GOT3 (cell line): ENCODE data around the gene RNF6.
"Not testable (repeated sequence)": the region's sequence is repeated elsewhere in the genome, so short reads cannot be mapped to it uniquely, and the experiment has no call there.

Experiments used
- DNase-seq: peaks from one replicate; lab custom pipeline; 2025; ENCODE audit warnings: mixed read lengths; lab: John Stamatoyannopoulos, UW

The RNF6 gene

DNA sequence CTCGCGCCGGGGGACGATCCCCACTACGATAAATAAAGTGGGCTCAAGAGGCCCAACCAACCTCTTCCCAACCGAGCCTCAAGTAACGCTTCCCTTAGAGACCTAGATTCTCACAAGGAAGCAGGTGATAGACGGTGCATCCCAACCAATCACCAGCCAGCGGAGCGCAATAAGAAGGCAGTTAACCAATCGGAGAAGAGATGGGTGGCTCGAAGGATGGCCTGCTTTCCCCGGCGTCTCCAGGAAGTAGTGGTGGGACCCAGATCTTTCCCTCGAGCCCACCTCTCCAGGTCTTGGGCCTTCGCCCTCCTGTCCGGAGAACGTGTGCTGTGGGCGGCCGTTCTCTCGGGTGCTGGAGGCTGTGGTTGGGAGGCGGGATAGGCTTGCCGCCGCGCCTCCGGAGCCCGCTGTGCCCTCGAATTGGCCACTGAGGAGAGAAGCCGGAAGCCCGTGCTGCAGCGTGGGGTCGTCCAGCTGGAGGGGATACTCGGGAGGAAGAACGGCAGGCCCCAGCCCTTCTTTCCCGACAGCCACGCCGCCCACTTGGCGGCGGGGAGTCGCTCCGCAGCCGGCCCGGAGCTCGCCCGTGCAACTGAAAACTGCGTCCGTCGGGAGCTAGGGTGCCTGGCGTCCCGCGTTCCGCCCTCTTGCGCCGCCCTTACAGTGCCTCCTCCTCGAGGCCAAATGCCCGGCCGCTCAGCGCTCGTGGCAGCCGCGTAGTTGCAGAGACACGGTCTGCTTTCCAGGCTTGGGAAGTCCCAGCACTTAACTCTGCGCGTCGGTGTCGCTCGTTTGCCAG, at the start of gene RNF6:
Gene RNF6 (minus strand): TSS at position 594 of the 799 bp plus-strand sequence. CDS start 2,665 bp downstream, outside the sequence.
- peak; percentile 67 for DNase-seq

DNA sequence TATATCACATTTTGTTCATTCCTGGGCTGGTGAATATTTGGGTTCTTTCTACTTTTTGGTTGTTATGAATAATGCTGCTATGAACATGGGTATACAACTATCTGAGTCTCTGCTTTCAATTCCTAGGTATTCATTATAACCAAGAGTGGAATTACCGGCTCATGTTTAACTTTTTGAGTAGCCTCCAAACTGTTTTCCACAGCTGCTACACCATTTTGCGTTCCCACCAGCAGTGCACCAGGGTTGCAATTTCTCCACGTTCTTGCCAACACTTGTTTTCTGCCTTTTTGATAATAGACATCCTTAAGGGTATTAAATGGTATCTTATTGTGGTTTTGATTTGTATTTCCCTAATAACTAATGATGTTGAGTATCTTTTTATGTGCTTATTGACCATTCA, 48.6 kb upstream of the RNF6 start:
- no peak for DNase-seq

DNA sequence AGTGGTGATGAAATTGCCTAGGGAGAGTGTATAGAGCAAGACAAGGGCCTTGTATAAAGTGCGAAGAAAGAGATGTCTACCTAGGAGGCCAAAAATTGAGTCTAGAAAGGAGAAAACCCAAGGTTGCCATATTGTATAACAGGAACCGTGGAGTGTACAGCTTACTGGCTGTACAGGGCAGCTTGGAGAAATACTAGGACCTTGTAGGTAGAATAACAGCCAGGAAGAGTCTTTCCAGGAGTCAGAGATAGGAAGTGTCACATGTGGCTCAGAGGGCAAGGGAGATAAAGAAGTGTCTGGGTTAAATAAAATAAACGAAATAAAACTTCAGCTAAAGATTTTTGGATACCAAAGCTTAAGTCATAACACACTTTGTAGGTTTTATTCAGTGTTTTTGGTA, 44.2 kb upstream of the RNF6 start:
- DNase-seq = no peak

DNA sequence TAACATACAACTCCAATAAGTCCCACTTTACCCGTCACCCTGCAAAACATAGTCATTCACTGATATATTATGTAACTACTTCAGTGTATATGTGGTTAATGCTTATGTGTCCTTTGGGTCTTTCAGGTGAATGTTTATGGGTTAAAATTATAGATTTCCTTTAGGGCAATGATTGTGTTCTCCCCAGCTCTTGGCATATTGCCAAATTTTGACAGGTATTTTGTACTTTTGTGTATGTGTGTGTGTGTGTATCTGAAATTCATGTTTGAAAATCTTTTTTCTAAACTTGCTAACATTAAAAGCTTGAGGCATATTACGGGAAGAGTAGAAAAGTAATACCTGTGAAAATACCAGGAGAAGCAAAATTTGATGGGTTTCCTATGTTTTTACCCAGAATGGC, 40.0 kb upstream of the RNF6 start:
- DNase-seq = no peak

DNA sequence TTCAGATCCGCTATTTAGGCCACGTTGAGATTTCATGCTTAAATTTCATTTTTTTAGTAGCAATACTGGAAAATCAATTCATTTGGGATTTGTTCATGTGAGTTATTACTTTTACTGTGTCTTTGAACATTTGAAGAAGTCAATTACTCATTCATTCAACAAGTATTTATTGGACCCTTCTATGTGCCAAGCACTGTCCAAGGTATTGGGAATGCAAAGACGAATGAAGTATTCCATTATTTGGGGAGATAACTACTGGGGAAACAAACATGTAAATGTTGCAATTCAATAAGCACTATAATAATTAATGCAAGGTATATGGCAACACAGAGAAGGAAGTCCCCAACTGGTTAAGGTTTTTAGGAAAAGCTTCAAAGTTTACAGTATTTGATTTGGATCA, 37.5 kb upstream of the RNF6 start:
- no peak for DNase-seq

DNA sequence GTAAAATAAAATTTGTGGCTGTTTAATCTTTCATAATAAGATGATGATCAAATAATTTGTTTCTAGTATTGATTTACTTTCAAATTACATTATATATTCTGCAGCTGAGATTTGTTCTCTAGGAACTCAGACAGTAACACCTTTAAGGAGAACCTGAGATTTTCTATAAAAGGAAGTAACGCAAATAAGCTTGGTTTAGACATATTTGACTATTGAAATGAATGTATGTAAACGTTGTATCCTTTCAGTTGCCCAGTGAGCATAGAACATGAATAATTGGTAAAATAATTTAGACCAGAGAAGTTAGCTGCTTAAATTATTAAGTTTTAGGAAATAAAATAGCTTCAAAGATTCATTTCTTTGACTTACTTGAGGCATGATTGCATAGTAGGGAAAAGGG, 34.9 kb upstream of the RNF6 start:
- no peak for DNase-seq

DNA sequence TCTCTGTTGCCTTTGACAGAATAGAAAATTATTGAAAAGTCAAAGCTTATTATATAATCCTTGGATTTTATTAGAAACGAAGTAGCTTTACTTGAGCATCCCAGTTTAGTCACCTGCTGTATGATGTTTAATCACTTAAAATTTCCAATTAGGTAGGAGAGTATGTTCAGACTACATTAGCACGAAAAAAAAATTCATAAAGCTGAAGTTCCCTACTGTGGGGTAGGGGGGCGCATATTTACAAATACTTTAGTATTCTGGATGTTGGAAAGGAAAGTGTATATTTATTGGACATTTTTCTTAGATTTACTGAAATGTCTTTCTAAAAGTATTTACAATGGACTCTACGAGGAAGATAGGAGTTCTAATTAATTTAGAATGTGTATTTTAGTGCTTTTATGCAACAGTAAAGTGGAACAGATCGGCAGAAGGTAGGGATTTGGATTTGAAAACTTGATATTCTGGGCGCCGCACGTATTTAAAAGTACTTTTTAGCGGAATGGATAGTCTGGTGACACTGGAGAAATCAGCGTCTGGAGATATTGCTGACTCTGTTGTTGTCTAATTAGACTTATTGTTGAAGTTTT, 33.7 kb upstream of the RNF6 start:
- no peak for DNase-seq

DNA sequence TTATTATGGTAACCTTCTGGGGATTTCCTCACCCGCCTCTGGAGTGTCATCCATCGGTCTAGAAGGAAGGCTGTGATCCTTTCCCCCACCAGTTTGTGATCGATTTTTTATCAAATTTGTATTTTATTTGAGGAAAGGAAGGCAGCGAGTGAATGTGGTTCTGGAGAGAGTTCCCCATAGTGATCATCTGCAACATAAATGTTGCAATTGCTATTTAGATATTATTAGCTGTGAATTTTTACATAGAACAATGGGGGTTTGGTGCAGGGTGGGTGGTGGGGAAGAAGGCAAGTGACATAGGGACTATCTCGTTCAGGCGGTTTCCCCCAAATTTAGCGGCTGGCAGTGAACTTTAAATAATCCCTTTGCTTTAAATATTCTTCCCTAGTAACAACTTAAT, 33.0 kb upstream of the RNF6 start:
- DNase-seq = no peak

DNA sequence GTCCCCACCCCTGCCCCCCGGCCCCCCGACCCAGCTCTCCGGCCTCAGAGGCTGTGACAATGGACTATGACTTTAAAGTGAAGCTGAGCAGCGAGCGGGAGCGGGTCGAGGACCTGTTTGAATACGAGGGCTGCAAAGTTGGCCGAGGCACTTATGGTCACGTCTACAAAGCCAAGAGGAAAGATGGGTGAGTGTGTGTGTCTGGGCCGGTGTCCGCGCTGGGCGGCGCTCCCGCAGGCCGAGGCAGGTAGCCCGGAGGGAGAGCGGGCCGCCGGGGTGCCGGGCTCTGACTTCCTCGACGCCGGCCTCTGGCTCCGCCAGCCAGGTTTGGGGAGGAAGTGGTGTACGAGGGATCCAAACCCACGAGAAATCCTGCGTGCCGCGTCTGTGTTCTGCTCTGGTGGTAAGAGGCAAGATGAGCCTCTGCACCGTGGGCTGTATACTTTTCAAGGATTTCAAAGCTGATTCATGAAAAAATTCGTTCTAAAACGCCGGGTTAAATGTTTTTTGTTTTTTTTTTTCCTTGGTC, 32.5 kb upstream of the RNF6 start:
- DNase-seq = no peak

DNA sequence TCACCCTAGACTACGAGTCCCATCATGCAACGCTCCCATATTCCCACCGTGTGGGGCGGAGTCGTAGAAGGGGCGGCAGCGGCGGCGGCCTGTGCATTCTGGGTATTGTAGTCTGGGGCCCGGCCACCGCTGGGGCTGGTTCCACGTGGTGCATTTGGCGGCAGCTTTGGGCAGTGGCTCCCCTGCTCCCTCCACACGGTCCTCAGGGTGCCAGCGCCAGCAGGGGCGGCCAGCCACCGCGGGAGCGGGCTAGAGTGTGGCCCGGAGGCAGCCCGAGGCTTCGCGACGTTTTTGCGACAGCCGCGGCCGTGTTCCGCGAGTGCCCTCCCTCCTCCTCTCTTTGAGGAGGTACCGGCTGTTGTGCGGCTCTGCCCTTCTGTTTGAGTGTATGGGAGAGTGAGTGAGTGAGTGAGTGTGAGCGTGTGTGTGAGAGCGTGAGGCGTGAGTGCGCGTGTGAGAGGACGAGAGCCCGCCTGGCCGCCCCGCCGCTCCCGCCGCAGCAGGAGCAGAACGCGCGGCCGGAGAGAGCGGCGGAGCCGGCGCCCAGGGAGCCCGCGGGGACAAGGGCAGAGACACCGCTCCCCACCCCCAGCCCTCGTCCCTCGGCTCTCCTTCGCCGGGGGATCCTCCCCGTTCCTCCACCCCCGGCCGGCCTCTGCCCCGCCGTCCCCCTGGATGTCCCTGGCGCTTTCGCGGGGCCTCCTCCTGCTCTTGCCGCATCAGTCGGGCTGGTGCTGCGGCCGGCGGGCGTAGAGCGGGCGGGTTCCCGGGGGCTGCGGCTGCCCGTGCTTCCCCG, 31.9 kb upstream of the RNF6 start, which contains the start of gene CDK8:
Gene CDK8 (plus strand): TSS at position 343 of the 796 bp plus-strand sequence. CDS start 513 bp downstream, outside the sequence.
- peak; percentile 80 for DNase-seq

DNA sequence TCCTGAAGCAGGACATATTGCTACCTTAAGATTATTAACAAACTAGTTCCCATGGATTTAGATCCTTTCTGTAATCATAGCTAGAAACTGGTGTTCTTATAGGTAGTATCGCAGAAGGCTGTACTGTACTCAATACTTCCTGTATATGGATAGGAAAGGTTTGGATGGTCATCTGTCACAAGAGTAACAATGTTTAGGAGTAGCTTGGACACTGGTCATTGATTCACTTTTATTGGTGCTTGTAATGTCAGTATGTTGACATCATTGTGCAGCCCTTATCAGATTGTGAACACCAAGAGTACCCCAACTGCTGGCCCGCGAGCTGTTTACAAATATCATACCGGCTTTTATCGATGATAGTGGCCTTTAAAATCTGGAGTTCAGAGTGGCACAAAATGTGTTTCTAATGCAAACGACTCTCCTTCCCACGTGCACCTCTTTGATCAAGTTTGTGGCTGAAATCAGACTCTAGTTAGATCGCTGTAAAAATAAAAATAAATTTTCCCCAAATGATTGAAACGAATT, 31.2 kb upstream of the RNF6 start:
- DNase-seq = no peak

DNA sequence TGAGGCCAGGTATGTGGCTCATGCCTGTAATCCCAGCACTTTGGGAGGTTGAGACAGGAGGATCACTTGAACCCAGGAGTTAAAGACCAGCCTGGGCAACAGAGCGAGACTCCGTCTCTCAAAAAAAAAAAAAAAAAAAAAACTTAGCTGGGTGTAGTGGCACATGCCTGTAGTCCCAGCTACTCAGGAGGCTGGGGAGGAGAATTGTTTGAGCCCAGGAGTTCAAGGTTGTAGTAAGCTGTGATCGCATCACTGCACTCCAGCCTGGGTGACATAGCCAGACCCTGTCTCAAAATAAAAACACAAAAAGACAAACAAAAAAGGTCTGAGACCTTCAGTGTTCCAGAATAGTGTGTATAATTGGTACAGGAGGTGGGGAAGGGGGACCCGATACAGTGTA, 29.9 kb upstream of the RNF6 start:
- not testable (repeated sequence) for DNase-seq

DNA sequence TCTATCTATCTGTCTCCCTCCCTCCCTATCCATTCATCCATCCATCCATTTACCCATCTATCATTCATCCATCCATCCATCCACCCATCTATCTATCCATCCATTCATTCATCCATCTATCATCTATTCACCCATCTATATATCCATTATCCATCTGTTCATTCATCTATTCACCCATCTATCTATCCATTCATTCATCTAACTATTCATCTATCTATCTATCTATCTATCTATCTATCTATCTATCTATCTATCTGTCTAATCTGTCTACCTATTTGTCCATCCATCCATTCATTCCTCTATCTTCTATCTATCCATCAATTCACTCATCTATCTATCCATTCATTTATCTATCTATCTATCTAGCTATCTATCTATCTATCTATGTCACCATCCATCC, 27.4 kb upstream of the RNF6 start:
- DNase-seq = no peak

DNA sequence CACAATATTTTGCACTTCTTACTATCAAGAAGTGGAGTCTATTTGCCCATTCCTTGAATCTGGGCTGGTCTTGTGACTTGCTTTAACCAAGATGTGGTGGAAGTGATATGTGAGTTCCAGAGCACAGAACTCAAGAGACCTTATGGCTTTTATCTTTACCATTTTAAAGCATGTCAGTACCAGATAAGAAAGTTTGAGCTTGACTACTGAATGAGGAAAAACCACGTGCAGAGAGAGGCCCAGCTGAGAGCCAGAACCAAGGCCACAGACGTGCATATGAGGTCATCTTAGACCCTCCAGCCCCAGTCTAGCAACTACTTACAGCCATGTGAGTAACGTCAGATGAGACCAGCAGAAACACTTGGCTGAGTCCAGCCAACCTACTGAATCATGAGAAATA, 25.5 kb upstream of the RNF6 start:
- DNase-seq = no peak

DNA sequence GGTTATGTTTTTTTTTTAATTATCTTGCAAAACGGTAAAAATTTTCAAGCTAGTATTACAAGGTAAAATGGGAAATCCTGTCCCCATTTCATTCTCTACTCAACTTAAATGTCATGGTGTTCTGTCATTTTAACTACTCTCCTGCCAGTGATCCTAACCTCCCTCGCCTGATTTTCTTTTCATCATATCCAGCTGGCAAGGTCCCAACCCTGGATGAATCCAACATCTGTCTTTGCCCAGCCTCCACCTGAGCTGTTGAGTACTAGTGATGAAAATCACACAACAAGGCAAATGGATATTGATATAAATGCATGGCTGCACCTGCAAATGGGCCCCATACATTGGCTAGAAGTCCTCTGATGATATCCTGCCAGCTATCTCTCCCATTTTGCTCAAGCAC, 24.9 kb upstream of the RNF6 start:
- no peak for DNase-seq

DNA sequence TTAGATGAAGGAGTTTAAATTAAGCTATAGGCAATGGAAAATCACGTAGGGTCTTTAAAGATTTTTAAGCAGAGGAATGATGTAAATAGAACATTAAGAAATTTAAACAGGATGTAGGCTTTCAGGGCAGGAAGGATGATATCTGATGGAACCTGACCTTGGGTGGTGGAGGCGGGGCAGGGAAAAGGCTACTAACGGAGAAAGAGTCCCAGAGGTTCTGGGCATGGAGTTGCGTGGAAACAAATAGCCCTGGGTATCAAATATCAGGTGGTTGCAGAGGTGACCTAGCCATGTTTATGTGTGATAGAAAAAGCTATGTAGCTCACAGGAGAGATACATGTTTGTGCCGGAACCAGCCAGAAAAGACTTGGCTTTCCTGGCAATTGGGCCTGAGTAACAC, 24.0 kb upstream of the RNF6 start:
- DNase-seq = no peak

DNA sequence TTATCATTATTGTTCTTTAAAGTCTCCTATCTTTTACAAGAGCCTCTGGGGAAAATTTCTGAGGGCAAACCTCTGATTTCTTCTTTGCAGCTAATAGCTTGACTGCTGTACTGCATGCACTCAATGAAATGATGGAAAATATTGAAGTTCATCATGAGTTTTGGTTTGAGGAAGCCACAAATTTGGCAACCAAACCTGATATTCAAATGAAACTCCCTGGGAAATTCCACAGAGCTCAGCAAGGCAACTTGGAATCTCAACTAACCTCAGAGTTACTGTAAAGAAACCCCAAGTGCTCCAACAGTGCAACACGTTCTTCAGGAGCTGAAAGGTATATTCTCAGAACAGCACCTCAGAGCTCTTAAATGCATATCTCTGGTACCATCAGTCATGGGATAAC, 14.2 kb upstream of the RNF6 start:
- DNase-seq = no peak

DNA sequence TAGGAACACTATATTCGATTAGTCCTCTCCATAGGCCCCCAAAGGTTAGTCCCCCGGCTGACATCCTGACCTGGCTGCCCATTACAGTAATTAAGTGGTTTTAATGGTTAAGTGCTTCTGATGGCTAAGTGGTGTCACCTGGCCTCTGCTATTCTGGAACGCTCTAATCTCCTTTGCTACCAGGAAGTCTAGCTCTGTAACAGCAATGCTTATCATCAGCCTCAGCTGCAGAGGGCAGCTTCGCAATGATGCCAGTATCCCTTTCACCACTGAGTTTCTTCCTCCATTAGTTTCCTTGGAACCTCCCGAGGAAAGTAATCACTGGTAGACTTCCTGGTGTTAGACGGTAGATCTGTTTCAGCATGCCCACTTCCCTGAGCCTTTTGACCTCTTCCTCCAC, 8.6 kb upstream of the RNF6 start:
- DNase-seq = no peak

DNA sequence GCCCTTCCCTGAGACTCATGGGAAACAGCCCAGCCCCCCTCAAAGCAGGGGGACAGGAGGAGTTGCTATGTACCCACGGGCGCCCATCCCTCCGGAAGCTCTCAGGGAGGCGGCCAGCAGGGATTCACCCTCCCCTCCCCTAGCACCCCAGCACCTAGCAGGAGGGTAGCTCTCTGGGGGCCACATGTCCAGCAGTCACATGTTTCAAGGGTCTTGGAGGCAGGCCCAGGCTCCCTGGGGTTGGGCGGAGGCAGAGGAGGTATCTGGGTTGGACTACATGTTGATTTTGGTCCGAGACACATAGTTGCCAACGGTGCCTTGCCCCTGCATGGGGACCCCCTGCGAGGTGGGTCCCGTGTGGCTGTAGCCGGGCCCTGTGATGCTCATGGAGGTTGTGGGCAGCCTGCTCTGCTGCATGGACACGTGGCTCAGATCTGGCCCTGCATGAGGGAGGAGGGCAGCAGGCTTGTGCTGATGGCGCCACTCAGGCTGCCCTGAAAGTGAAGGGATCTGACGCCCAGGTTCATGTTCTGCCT, 7.0 kb upstream of the RNF6 start:
- DNase-seq = no peak

DNA sequence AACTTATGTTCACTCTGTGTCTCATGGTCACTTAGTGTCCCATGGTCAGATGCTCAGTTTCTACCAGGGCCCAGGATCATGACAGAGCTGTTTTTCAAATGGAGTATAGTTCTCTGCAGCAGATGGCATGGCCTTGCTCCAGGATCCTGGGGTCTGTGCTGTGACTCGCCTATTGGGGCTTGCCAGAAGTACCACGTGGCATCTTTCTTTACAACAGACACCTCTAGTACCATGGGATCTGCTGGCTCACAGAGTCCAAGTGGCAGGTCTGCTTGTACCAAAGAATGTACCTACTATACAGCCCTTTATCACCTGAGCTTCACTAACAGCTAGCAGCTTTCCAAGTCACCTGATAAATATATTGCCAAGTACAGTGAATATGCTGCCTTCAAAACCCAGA, 6.0 kb upstream of the RNF6 start:
- DNase-seq = no peak

DNA sequence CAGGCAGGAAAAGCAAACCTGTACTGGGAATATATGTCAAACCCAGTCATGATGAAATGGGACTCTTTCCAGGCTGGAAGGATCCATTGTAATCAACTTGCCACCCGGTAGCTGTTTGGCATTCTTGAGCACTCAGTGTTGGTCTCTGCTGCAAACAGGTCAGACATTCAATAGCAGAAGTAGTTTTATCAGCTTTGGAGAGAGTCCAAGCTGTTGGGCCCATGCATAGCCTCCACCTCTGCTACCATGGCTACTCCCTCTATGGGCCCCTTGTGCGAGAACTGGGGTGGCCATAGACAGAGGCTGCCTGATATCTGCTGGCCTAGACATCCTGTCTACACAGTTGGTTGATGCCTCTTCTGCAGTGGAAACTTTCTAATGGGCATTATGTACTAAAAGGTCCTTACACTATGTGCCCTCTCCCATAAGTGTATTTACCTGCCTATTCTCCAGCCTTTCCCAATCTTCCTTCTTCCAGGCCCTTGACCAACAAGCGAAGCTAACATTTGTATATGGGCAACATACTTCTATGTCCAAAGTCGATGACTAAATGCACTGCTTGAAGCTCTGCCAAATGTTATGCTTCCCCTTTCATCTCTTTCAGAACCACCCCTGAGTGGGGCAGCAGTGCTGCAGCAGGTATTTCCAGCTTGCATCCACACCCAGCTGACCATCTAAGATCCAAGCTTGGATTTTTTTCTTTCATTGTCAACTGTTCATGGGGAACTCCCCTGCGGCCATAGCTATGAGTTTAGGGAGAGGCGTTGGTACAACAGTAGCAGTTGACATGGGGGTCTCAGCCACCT, 5.3 kb upstream of the RNF6 start:
- no peak for DNase-seq
